Osteoblast (primary cell): ENCODE results near the gene DUSP22. TPM values are rescaled to one million over a fixed set of nuclear protein-coding genes. Genes with fewer than 3 reads are reported as not detected.

Experiments used
- DNase-seq: peaks from one replicate; pipeline ENCODE4 v3.0.0; 2011; ENCODE audit warnings: low spot score, mixed read lengths; ENCODE audit not compliant: insufficient read length; ENCODE audit errors: missing footprints
- H2AFZ ChIP-seq: 2 replicates; pipeline ENCODE4 v1.6.0; 2011; ENCODE audit warnings: mild to moderate bottlenecking, low read length
- H3K27ac ChIP-seq: 2 replicates; pipeline ENCODE4 v1.5.1; 2011; ENCODE audit warnings: mild to moderate bottlenecking, low read depth, low read length, moderate library complexity
- H3K27me3 ChIP-seq: 2 replicates; pipeline ENCODE4 v1.6.0; 2012; ENCODE audit warnings: mild to moderate bottlenecking, control low read depth, inconsistent platforms, low read length, moderate library complexity; ENCODE audit not compliant: insufficient read depth
- H3K36me3 ChIP-seq: 2 replicates; pipeline ENCODE4 v1.5.1; 2011; ENCODE audit warnings: mild to moderate bottlenecking, low read length, control low read depth, moderate library complexity; ENCODE audit not compliant: insufficient read depth
- H3K4me1 ChIP-seq: 2 replicates; pipeline ENCODE4 v1.5.1; 2011; ENCODE audit warnings: mild to moderate bottlenecking, low read length, control low read depth, moderate library complexity; ENCODE audit not compliant: insufficient read depth
- H3K4me2 ChIP-seq: 2 replicates; pipeline ENCODE4 v1.6.0; 2011; ENCODE audit warnings: mild to moderate bottlenecking, low read length; ENCODE audit not compliant: insufficient read depth
- H3K4me3 ChIP-seq: fragments of 200-600 bp; sonication (generic); 3 replicates; pipeline ENCODE4 v1.5.1; 2012; ENCODE audit warnings: mild to moderate bottlenecking, low read length, inconsistent platforms; ENCODE audit not compliant: insufficient read depth
- H3K79me2 ChIP-seq: 2 replicates; pipeline ENCODE4 v1.6.0; 2012; ENCODE audit warnings: mild to moderate bottlenecking, low read length, control low read depth, inconsistent platforms; ENCODE audit not compliant: insufficient read depth
- H3K9me3 ChIP-seq: 2 replicates; pipeline ENCODE4 v1.5.1; 2011; ENCODE audit warnings: low read depth, low read length, control low read depth
- H4K20me1 ChIP-seq: 2 replicates; pipeline ENCODE4 v1.6.0; 2012; ENCODE audit warnings: mild to moderate bottlenecking, low read length, control low read depth; ENCODE audit not compliant: insufficient read depth
- total RNA-seq: library from RNA; depleted of rRNA; stranded (reverse); fragments of >200 nt; gene quantifications from 2 replicates; pipeline ENCODE4 v1.2.3, GENCODE V29; 2012
- TF ChIP-seq, protein P1 (sequence below): IDR thresholded peaks from 2 replicates; pipeline ENCODE4 v1.5.1; 2011; ENCODE audit warnings: mild to moderate bottlenecking, low read depth, low read length, moderate library complexity; ENCODE audit errors: extremely low read depth

The DUSP22 gene
- total RNA-seq, 1 donor = 18.1 TPM

DNA sequence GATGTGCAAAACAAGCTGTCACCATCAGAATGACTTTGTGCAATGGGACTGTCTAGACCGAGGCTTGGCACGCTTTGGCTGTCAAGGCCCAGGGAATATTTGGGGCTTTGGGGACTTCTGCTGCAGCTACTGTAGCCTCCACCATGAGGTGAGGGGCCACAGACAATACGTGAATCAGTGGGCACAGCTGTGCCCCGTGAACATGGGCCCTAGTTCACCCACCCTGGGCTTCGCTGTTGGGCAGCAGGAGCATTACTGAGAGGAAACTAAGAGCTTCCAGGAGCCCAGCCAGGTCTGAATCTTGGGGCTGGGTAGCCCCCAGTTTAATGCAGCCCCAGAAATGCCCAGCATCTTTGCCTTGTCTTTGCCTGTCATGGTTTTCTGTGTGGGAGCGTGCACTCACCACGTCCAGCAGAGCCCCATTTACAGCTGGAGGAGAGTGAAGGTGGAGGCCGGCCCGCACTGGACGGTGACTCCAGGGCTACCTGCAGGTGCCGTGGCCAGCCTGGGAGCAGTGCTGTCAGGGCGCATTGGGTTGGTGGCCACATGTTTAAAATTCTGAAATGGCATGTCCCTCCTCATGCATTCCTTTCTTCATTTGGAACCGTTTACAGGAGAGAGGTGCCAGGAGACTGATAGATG is 34.7 kb downstream of the DUSP22 start:
- Histone ChIP-seq H3K4me3 (no peak overlapping the region), H3K4me2 (peak overlapping the region; percentile 63), H2AFZ (no peak overlapping the region), H3K9me3 (no peaks in the 10 kb centered on the region), H3K36me3 (no peaks in the 10 kb centered on the region), H3K27ac (no peak overlapping the region), H3K4me1 (peaks cover 13% of the 10 kb centered on the region), H4K20me1 (peaks cover 5% of the 10 kb centered on the region), H3K79me2 (no peaks in the 10 kb centered on the region), H3K27me3 (no peaks in the 10 kb centered on the region)
- TF ChIP-seq, protein P1, sequence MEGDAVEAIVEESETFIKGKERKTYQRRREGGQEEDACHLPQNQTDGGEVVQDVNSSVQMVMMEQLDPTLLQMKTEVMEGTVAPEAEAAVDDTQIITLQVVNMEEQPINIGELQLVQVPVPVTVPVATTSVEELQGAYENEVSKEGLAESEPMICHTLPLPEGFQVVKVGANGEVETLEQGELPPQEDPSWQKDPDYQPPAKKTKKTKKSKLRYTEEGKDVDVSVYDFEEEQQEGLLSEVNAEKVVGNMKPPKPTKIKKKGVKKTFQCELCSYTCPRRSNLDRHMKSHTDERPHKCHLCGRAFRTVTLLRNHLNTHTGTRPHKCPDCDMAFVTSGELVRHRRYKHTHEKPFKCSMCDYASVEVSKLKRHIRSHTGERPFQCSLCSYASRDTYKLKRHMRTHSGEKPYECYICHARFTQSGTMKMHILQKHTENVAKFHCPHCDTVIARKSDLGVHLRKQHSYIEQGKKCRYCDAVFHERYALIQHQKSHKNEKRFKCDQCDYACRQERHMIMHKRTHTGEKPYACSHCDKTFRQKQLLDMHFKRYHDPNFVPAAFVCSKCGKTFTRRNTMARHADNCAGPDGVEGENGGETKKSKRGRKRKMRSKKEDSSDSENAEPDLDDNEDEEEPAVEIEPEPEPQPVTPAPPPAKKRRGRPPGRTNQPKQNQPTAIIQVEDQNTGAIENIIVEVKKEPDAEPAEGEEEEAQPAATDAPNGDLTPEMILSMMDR = no peak
- peak; percentile 79 for DNase-seq

DNA sequence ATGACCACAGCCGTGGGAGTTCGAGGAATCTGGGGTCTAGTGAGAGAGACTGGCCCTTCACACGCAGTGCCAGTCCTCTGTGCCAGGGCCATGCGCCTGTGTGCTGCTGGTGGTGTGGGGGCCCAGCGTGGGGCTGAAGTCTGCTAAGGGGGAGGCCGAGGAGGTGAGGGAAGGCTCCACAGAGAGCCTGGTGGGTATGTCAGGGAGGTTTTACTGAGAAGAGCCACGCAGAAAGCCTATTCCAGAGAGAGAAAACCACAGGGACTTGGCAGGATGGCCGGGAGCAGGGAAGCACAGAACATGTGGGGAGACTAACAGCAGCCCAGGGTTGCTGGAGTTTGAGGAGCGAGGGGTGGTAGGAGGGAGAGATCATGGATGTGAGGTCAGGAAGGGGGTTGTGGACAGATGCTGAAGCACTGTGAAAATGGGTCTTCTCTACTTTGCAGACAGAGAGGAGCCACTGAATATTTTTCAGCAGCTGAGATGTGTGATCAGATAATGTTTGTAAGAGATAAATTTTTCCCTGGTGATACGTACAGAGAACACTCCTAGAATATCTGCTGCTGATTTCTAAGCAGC is 35.3 kb downstream of the DUSP22 start:
- peak; percentile 73 for DNase-seq
- Histone ChIP-seq H2AFZ (peak overlapping the region; percentile 7), H3K27me3 (no peaks in the 10 kb centered on the region), H3K4me3 (peak overlapping the region; percentile 39), H3K36me3 (no peaks in the 10 kb centered on the region), H3K27ac (peak overlapping the region; percentile 36), H3K4me2 (peak overlapping the region; percentile 63), H3K4me1 (peaks cover 19% of the 10 kb centered on the region), H3K79me2 (no peaks in the 10 kb centered on the region), H3K9me3 (no peaks in the 10 kb centered on the region), H4K20me1 (peaks cover 8% of the 10 kb centered on the region)
- TF ChIP-seq, protein P1 = no peak

DNA sequence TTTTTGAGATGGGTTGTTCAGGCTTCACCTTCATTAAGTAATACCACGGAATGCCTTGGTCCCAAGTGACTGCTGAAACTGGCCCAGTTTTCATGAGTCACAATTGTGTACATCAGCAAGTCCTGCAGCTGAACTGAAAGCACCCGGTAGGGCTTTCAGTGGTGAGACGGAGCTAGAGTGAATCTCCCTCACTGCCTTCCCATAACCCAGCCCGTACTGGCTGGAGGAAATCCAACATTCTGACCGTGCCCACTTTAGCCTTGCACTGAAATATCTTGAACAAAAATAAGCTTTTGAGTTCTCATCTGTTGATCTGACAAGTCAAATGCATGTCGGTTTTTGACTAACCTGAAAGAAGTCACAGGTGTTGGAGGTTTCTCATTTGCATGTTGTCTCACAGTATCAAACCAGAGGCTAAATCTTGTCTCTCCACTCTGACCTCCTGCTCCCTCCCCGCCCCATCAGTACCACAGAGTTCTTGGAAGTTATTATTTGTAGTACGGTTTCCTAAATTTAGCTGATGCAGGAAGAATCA is 35.9 kb downstream of the DUSP22 start:
- Histone ChIP-seq H3K9me3 (no peaks in the 10 kb centered on the region), H3K4me1 (peaks cover 24% of the 10 kb centered on the region), H2AFZ (no peak overlapping the region), H3K36me3 (no peaks in the 10 kb centered on the region), H3K79me2 (no peaks in the 10 kb centered on the region), H4K20me1 (peaks cover 8% of the 10 kb centered on the region), H3K4me3 (peak overlapping the region; percentile 29), H3K4me2 (peak overlapping the region; percentile 63), H3K27me3 (no peaks in the 10 kb centered on the region), H3K27ac (peak overlapping the region; percentile 36)
- TF ChIP-seq, protein P1 = no peak
- DNase-seq = peak; percentile 96

DNA sequence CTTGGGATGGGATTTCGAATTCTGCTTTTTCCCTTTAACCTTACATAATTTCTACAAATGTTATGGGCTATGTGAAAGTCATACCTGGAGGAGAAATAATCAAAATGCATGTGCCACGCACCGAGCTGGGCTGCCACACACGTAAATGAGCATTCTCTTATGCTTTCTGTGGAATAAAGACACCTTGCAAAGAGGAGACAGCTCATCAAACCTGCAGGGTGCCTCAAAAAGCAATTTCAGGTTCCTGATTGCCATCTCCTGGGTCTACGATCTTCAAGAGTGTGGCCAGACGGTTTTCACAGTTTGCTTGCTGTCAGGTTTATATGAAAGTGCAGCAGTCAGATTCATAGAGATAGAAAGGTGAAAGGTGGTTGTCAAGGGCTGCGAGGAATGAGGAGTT is 36.6 kb downstream of the DUSP22 start:
- H3K36me3 ChIP-seq = no peaks in the 10 kb centered on the region
- no peaks in the 10 kb centered on the region for H3K27me3 ChIP-seq
- H3K4me1 ChIP-seq = peaks cover 24% of the 10 kb centered on the region
- no peak overlapping the region for H2AFZ ChIP-seq
- no peak overlapping the region for H3K4me2 ChIP-seq
- no peak overlapping the region for H3K4me3 ChIP-seq
- peaks cover 6% of the 10 kb centered on the region for H4K20me1 ChIP-seq
- no peaks in the 10 kb centered on the region for H3K79me2 ChIP-seq
- TF ChIP-seq, protein P1 = no peak
- no peaks in the 10 kb centered on the region for H3K9me3 ChIP-seq
- no peak for DNase-seq
- H3K27ac ChIP-seq = no peak overlapping the region
